Dermis microvascular lymphatic vessel endothelial cell (primary cell): Measurements from ENCODE around the gene ASB5. TPM values are rescaled to one million over a fixed set of nuclear protein-coding genes. Genes with fewer than 3 reads are reported as not detected.
"Not testable (repeated sequence)": the region's sequence is repeated elsewhere in the genome, so short reads cannot be mapped to it uniquely, and the experiment has no call there.

Experiments used
- DNase-seq, 2 donors: peaks; one replicate each; pipeline versions ENCODE4 v3.0.0 to v3.0.0-alpha.2; 2010; ENCODE audit warnings: low read depth in 2 of 2
- total RNA-seq: library from RNA; depleted of rRNA; stranded (reverse); fragments of >200 nt; gene quantifications from 2 replicates; pipeline ENCODE4 v1.2.1, GENCODE V29; 2014

Gene ASB5
- total RNA-seq, 1 donor from 2014 or later: not detected

- DNase-seq: no peak
These were observed 45.5 kb downstream of the ASB5 start for GRCh38 chr4:176223561-176223960.

- no peak for DNase-seq
These were observed 46.9 kb downstream of the ASB5 start for GRCh38 chr4:176222149-176222548.

GRCh38 chr4:176217510-176217909 is 51.5 kb downstream of the ASB5 start:
- no peak for DNase-seq

GRCh38 chr4:176212351-176212750 is 56.7 kb downstream of the ASB5 start:
- not testable (repeated sequence) for DNase-seq

- DNase-seq: no peak
These were observed 58.3 kb downstream of the ASB5 start for GRCh38 chr4:176210579-176211296.

GRCh38 chr4:176210101-176210500 is 58.9 kb downstream of the ASB5 start:
- no peak for DNase-seq

GRCh38 chr4:176209535-176209934 is 59.5 kb downstream of the ASB5 start:
- no peak for DNase-seq

- no peak for DNase-seq
These were observed 61.2 kb downstream of the ASB5 start for GRCh38 chr4:176207839-176208238.

- no peak for DNase-seq
These were observed 63.7 kb downstream of the ASB5 start for GRCh38 chr4:176205299-176205698.

GRCh38 chr4:176198316-176198903 is 70.6 kb downstream of the ASB5 start:
- DNase-seq: no peak

GRCh38 chr4:176195184-176195978 is 73.6 kb downstream of the ASB5 start, which contains the start of gene SPATA4:
TSS of gene SPATA4 (minus strand) at chr4:176195585. CDS start at chr4:176195562, 23 bp downstream.
- peak; percentile 74 to 88 for DNase-seq

GRCh38 chr4:176193938-176194337 is 75.1 kb downstream of the ASB5 start:
- DNase-seq: no peak

- DNase-seq: peak in 1 of 2 donors; percentile 7
These were observed 75.9 kb downstream of the ASB5 start for GRCh38 chr4:176193126-176193525.

- no peak for DNase-seq
These were observed 77.0 kb downstream of the ASB5 start for GRCh38 chr4:176191974-176192373.

GRCh38 chr4:176189891-176190795 is 78.9 kb downstream of the ASB5 start:
- no peak for DNase-seq

- DNase-seq: no peak
These were observed 80.4 kb downstream of the ASB5 start for GRCh38 chr4:176188654-176189053.

GRCh38 chr4:176187624-176188023 is 81.4 kb downstream of the ASB5 start:
- no peak for DNase-seq

- DNase-seq: no peak
These were observed 82.2 kb downstream of the ASB5 start for GRCh38 chr4:176186671-176187395.

- no peak for DNase-seq
These were observed 83.0 kb downstream of the ASB5 start for GRCh38 chr4:176186067-176186466.

- no peak for DNase-seq
These were observed 84.0 kb downstream of the ASB5 start for GRCh38 chr4:176185051-176185450.
